Adrenal gland (tissue), 5 donors: ENCODE measurements around the gene TENT4A.

Experiments used
- CTCF ChIP-seq, 6 experiments: fragments of 450-650 bp in 4 of 6; fragments of 200-600 bp in 2 of 6; sonication (generic) in 1 of 6; IDR thresholded peaks; 1 replicate in 5 of 6; 2 replicates in 1 of 6; pipeline versions ENCODE4 v1.5.1 to v1.8.0; 2016 to 2021; ENCODE audit warnings: antibody characterized with exemption in 6 of 6, mild to moderate bottlenecking in 2 of 6, moderate library complexity in 1 of 6
- POLR2A ChIP-seq, 2 donors: fragments of 450-650 bp; IDR thresholded peaks; one replicate each; pipeline ENCODE4 v1.6.1; 2017; ENCODE audit warnings: antibody characterized with exemption in 2 of 2, mild to moderate bottlenecking in 2 of 2, moderate library complexity in 1 of 2
- donor health status: DM: no; HTN: no; CAD: no.

GRCh38 chr5:6719896-6720560 is 6.8 kb downstream of the TENT4A start:
- TF ChIP-seq CTCF (IDR thresholded peaks at IDR 0.05) (no peak), POLR2A (IDR thresholded peaks at IDR 0.05) (no peak)
